OCI-LY1 (cell line): ENCODE measurements around the gene RHBDD3.

Experiments
- CTCF ChIP-seq: fragments of 200-600 bp; sonication (generic), shearing (Covaris generic); IDR thresholded peaks from 2 replicates; pipeline ENCODE4 v1.5.1; 2017; ENCODE audit warnings: mild to moderate bottlenecking, antibody characterized with exemption, low read length, moderate library complexity, mixed read lengths
- EZH2 ChIP-seq: fragments of 200-600 bp; sonication (generic), shearing (Covaris generic); IDR thresholded peaks from 2 replicates; pipeline ENCODE4 v1.8.0; 2017; ENCODE audit warnings: borderline replicate concordance, mixed run types, mild to moderate bottlenecking, antibody characterized with exemption, low read length, moderate library complexity, mixed read lengths

- TF ChIP-seq CTCF (no peak), EZH2 (no peak)
Measured at GRCh38 chr22:29243874-29244446, 23.8 kb downstream of the RHBDD3 start.
